ENCODE results near the gene RPTOR.

RPTOR gene

DNA sequence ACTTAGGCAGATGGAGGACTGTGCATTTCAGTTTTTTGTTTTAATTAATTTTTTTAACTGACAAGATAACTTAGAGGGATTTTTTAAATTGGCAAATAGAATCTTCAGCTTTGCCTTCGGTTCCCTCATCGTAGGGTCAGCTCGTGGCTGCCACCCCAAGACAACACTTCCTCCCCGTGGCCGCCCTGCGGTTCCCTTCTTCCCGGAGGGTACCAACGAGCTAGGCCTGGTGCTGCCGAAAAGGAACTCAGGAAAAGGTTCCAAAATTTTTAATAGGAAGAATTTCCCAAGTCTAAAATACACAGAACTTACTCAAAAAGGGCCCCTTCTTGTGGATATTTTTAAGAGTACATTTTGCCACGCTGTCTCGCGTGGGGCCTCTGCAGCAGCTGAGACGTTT is 236.6 kb downstream of the RPTOR start:
- H3K27ac ChIP-seq (ENCODE audit: low read depth, low read length, poor library complexity, severe bottlenecking), result peak overlapping the region; percentile 96
- peaks cover 27% of the 10 kb centered on the region for H3K79me2 ChIP-seq (ENCODE audit: insufficient read depth, low read length)
- H2AFZ ChIP-seq (ENCODE audit: low read length), result no peak overlapping the region
- no peak for TF ChIP-seq EZH2 (IDR thresholded peaks at IDR 0.05; ENCODE audit: borderline replicate concordance, low read length)
- TF ChIP-seq, protein P1, sequence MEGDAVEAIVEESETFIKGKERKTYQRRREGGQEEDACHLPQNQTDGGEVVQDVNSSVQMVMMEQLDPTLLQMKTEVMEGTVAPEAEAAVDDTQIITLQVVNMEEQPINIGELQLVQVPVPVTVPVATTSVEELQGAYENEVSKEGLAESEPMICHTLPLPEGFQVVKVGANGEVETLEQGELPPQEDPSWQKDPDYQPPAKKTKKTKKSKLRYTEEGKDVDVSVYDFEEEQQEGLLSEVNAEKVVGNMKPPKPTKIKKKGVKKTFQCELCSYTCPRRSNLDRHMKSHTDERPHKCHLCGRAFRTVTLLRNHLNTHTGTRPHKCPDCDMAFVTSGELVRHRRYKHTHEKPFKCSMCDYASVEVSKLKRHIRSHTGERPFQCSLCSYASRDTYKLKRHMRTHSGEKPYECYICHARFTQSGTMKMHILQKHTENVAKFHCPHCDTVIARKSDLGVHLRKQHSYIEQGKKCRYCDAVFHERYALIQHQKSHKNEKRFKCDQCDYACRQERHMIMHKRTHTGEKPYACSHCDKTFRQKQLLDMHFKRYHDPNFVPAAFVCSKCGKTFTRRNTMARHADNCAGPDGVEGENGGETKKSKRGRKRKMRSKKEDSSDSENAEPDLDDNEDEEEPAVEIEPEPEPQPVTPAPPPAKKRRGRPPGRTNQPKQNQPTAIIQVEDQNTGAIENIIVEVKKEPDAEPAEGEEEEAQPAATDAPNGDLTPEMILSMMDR (IDR thresholded peaks at IDR 0.05; ENCODE audit: low read length), result no peak
- H4K20me1 ChIP-seq (ENCODE audit: insufficient read depth, low read length), result no peaks in the 10 kb centered on the region
- peak overlapping the region; percentile 62 for H3K4me2 ChIP-seq (ENCODE audit: low read length)
- H3F3A ChIP-seq (ENCODE audit: insufficient read depth, low read length), result no peaks in the 10 kb centered on the region
- H3K27me3 ChIP-seq (ENCODE audit: insufficient read depth, low read length), result no peaks in the 10 kb centered on the region
- peaks cover 80% of the 10 kb centered on the region for H3K36me3 ChIP-seq (ENCODE audit: insufficient read depth, low read length)
- H3K9ac ChIP-seq (ENCODE audit: low read length), result peak overlapping the region; percentile 63
- H3K4me3 ChIP-seq (ENCODE audit: low read depth, low read length, poor library complexity, severe bottlenecking), result peak overlapping the region; percentile 47
- H3K4me1 ChIP-seq (ENCODE audit: insufficient read depth, low read length, severe bottlenecking), result peaks cover 72% of the 10 kb centered on the region
- H3K9me2 ChIP-seq (ENCODE audit: low read depth, low read length), result no peaks in the 10 kb centered on the region
- no peaks in the 10 kb centered on the region for H3K9me3 ChIP-seq (ENCODE audit: low read length)

DNA sequence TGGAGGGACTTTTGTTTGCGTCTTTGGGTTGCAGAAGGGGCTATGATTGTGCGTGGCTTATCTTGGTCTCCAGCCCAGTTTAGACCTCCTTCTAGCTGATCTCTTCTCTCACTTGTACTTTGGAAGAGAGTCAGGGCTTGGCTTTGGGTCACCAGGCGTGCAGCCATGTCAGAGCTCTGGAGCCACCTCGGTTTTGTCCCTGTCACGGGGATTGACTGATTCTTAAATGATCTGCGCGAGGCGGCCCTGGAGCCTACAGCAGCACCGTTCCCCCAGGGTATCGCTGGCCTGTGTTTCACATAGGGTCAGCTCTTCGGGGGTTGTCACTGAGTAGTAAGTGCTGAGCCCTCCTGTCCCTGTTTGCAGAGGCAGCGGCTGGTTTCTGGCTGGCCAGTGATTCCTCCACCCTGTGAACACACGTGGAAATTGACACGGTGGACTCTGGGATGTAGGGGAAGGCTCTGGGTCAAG is 237.2 kb downstream of the RPTOR start:
- H3K27me3 ChIP-seq (ENCODE audit: insufficient read depth, low read length), result no peaks in the 10 kb centered on the region
- TF ChIP-seq, protein P1 (IDR thresholded peaks at IDR 0.05; ENCODE audit: low read length), result no peak
- no peak for TF ChIP-seq EZH2 (IDR thresholded peaks at IDR 0.05; ENCODE audit: borderline replicate concordance, low read length)
- H3K79me2 ChIP-seq (ENCODE audit: insufficient read depth, low read length), result peaks cover 33% of the 10 kb centered on the region
- H3K9ac ChIP-seq (ENCODE audit: low read length), result peak overlapping the region; percentile 63; the same call in 1 of the 2 replicates
- no peak overlapping the region for H2AFZ ChIP-seq (ENCODE audit: low read length)
- H3K9me3 ChIP-seq (ENCODE audit: low read length), result no peaks in the 10 kb centered on the region
- H3K9me2 ChIP-seq (ENCODE audit: low read depth, low read length), result no peaks in the 10 kb centered on the region
- H3K4me2 ChIP-seq (ENCODE audit: low read length), result peak overlapping the region; percentile 62; the same call in 1 of the 2 replicates
- peaks cover 67% of the 10 kb centered on the region for H3K4me1 ChIP-seq (ENCODE audit: insufficient read depth, low read length, severe bottlenecking)
- no peaks in the 10 kb centered on the region for H3F3A ChIP-seq (ENCODE audit: insufficient read depth, low read length)
- H4K20me1 ChIP-seq (ENCODE audit: insufficient read depth, low read length), result no peaks in the 10 kb centered on the region
- peaks cover 80% of the 10 kb centered on the region for H3K36me3 ChIP-seq (ENCODE audit: insufficient read depth, low read length)
- no peak overlapping the region for H3K4me3 ChIP-seq (ENCODE audit: low read depth, low read length, poor library complexity, severe bottlenecking)
- H3K27ac ChIP-seq (ENCODE audit: low read depth, low read length, poor library complexity, severe bottlenecking), result peak overlapping the region; percentile 96

DNA sequence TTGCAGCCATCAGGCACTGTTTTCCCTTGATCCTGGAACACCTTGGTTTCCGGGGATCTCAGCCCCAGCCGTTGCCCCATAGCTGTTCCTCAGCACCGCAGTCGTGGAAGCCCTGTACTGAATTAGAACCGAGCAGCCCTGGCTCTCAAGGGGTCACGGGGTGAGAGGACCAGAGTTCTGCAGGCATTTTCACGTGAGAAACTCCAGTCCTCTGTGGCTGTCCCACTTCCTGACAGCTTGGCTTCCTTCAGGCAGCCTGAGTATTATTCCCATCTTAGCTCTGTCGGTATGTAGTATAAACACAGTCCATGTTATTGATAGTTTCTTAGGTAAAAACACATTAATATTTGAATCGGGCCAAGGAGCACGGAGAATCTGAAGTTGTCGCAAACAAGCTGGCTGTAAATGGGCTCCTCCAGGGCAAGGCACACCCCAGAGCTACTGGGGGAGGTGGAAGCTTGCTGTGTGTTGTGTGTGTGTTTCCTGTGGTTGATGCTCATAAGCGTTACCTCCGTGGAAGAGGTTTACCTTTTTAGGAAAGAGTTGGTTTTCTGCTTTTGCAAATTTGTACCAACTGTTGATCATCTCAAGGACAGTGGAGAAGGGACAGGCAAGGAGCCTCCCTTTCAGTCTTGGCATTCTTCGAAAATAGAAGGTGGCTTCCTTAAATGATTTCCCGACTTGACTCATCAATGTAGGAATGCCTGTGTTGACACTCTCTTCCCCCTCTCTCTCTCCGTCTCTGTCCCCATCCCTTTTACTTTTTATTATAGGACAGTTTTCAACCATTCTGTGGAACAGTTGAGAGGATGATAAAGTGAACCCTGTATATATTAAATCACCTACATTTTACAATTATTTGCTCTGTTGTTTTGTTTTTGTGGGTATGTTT is 238.1 kb downstream of the RPTOR start:
- Histone ChIP-seq H3K4me2 (ENCODE audit: low read length) (peak overlapping the region; percentile 33; the same call in 1 of the 2 replicates), H3K9ac (ENCODE audit: low read length) (peak overlapping the region; percentile 48)

More for the DNA sequence above, 238.1 kb downstream of the RPTOR start:
- Histone ChIP-seq H2AFZ (ENCODE audit: low read length) (no peak overlapping the region), H3K9me2 (ENCODE audit: low read depth, low read length) (no peaks in the 10 kb centered on the region), H3F3A (ENCODE audit: insufficient read depth, low read length) (no peaks in the 10 kb centered on the region), H3K27ac (ENCODE audit: low read depth, low read length, poor library complexity, severe bottlenecking) (peak overlapping the region; percentile 96), H3K9me3 (ENCODE audit: low read length) (peaks cover 3% of the 10 kb centered on the region), H3K36me3 (ENCODE audit: insufficient read depth, low read length) (peaks cover 80% of the 10 kb centered on the region), H3K4me1 (ENCODE audit: insufficient read depth, low read length, severe bottlenecking) (peaks cover 65% of the 10 kb centered on the region), H3K4me3 (ENCODE audit: low read depth, low read length, poor library complexity, severe bottlenecking) (no peak overlapping the region), H3K79me2 (ENCODE audit: insufficient read depth, low read length) (peaks cover 43% of the 10 kb centered on the region), H4K20me1 (ENCODE audit: insufficient read depth, low read length) (no peaks in the 10 kb centered on the region), H3K27me3 (ENCODE audit: insufficient read depth, low read length) (no peaks in the 10 kb centered on the region)
- TF ChIP-seq EZH2 (IDR thresholded peaks at IDR 0.05; ENCODE audit: borderline replicate concordance, low read length), result no peak
- TF ChIP-seq, protein P1 (IDR thresholded peaks at IDR 0.05; ENCODE audit: low read length), result no peak

All from OCI-LY1 (cell line).